Stimulated activated CD4-positive, alpha-beta T cell treated with anti-CD3 and anti-CD28 coated beads, Interleukin-12 subunit alpha, Interleukin-12 subunit beta, amount 100 ng/mL, for 4 hours (primary cell): ENCODE measurements around the gene AP2A2.

ENCODE experiments used
- DNase-seq: peaks from one replicate; pipeline ENCODE4 v3.0.0-alpha.2; 2020

AP2A2 gene

DNA sequence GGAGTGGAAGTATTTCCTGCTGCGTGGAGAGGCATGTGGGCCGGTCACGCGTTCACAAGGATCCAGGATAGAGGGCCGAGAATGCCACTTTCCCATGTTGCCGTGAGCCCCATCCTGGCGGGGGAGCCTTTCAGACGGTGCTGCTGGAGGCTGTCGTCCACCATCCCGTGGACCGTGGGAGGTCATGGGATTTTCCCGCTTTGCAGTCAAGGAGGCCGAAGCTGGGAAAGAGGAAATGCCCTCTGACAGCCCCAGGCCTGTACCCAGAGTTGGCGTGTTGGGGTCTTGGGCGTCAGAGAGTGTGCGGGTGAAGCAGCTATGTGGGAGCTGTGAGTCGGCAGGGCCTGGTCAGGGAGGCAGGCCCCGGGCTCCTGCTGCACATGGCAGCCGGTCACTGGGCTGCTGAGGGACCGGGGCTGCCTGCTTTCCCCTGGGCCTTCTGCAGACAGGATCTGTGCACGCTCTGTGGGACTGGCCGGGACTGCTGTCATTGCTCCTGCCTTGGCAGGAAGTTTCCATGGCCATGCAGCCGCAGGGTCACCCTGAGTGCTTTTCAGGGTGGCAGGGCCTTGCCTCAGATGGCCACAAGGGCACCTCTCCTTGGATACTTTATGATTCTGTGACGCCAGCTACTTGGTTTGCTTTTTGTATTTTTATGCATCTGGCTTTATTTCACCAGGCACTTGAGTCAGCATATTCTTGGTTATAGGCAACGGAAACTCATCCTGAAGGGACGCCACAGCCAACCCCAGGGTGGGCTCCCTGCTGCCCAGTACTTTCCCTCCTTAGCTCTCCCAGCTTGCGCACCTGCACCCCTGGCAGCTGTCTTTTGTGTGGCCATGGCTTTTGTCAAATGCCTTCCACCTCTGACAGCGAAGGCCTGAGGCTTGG, 52.4 kb downstream of the AP2A2 start:
- DNase-seq = no peak

DNA sequence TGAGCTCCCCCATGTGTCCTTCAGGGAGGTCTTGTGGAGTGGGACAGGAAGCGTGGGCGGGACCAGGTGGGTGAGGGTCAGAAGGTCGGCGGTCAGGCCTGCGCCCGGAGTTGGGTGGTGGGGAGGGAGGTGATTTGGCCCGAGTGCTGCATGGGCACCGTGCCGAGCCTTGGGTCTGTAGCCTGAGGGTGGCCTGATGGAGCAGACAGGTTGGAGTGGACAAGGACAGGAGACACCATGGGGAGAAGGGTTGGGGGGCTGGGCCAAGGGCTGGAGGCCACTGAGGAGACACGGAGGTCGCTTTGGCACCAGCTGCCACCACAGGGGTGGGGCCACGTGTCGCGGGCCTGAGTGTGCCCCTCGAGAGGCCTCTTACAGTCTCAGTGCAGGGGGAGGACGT, 53.1 kb downstream of the AP2A2 start:
- DNase-seq = no peak

DNA sequence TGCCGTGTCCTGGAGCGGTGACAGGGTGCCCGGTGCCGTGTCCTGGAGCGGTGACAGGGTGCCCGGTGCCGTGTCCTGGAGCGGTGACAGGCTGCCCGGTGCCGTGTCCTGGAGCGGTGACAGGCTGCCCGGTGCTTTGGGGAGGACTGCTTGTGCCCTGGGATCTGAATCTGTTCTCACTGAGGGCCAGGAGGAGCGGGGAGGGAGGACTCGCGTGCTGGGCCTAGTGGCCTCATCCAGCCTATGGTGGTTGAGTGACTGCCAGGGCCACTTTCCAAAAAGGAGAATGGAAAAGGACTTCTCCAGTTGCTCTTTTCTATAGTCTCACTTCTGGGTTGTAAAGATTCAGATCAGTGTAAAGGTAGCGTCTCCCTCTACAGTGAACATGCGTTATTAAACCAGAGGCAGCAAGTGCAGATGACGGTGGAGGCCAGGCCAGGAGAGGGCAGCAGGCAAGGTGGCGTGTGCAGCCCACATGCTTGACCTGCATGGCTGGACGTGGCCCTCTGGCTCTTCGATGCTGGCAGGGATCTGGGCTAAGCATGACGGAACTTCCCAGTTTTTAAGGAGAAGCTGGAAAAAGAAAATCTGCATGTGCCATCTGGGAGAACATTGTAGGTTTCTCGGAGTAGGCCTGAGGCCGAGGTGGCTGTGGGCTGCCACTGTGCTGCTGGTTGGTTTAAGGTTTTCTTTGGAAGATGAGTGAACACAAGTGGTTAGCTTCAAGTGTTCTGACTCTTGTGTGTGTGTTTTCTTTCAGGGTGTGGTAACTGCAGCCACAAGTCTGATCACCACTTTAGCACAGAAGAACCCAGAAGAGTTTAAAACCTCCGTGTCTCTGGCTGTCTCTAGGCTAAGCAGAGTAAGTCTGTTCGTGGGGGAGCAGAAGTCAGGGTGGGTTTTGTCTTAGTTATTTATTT, 55.0 kb downstream of the AP2A2 start:
- DNase-seq = no peak

DNA sequence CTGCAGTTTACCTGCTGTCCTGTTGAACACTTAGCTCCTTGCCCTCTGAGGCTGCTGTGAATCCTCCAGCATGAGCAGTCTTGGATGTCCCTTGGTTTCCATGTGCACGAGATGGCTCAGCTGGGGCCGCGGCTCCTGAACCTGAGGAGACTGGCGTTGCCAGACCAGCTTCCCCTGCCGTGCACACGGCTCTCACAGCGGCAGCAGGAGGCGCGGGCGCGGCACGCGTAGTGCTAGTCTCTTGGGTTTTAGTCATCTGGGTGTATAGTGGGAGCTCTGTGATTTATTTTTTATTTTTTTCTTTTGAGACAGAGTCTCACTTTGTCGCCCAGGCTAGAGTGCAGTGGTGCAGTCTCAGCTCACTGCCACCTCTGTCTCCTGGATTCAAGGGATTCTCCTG, 56.1 kb downstream of the AP2A2 start:
- DNase-seq = no peak

DNA sequence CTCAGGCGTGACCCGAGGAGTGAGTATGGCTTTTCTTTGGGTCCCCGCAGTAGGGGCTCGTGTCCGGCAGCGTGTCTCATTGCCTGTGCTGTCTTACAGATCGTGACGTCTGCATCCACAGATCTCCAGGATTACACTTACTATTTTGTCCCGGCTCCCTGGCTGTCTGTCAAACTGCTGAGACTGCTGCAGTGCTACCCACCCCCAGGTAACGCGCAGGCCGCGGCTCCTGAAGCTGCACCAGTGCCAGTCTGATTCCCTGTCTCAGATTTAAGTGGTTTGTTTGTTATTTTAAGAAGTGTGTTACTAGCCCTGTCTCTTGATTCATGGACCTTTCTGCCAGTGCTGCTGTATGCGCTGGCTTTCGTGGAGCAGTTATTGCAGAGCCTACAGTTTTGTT, 58.9 kb downstream of the AP2A2 start:
- no peak for DNase-seq

DNA sequence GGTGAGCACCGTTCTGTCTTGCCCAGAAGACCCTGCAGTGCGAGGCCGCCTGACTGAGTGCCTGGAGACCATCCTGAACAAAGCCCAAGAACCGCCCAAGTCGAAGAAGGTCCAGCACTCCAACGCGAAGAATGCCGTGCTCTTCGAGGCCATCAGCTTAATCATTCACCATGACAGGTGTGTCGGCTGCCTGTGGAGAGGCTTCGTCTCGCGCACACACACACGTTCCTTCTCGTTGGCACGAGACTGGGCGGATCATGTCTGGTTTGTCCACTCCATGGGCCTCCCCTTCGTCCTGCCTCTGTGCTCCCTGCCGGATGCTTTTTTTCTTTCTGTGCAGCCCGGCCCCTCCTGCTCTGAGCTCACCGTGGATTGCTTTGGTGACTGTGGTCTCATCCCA, 59.7 kb downstream of the AP2A2 start:
- DNase-seq = no peak

DNA sequence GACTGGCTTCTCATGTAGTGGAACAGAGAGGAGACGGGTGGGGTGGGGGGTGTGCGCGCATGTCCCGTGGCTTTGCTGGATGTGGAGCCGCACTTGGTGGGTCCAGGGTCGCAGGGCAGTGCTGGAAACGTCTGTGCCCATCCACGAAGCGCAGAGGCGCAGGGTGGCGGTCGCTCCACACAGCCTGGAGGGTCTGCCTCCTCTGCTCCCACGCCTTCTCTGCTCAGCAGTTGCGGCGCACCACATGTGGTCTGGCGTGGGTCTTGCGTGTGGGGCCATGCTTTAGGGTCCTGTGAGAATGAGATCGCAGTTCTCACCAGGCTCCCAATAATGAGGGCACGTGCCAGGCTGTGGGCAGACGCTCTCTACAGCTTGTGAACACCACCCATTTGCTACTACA, 60.2 kb downstream of the AP2A2 start:
- no peak for DNase-seq

DNA sequence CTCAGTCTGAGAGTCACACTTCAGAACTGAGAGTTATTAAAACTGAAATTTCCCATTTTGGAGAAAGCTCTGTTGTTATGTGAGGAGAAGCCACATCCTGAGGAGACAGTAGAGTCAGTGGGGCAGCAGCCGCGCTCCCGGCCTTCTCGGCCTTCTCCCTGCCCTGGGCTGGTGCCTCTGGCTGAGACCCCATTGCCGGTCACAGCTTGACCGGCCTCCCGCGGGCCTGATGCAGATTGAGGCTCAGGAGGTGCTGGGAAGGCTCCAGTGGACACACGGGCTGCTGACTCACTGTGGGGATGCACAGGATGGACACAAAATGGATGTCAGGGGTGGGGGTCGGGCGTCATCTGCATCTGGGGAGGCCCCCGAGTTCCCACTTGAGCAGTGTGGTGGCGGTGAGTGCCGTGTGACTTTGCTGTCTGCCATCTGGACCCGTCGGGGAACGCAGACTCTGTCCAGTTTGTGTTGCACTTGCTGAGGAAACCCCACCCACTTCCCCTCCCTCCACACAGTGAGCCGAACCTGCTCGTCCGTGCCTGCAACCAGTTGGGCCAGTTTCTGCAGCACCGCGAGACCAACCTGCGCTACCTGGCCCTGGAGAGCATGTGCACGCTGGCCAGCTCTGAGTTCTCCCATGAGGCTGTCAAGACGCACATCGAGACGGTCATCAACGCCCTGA, 60.7 kb downstream of the AP2A2 start:
- DNase-seq = no peak

DNA sequence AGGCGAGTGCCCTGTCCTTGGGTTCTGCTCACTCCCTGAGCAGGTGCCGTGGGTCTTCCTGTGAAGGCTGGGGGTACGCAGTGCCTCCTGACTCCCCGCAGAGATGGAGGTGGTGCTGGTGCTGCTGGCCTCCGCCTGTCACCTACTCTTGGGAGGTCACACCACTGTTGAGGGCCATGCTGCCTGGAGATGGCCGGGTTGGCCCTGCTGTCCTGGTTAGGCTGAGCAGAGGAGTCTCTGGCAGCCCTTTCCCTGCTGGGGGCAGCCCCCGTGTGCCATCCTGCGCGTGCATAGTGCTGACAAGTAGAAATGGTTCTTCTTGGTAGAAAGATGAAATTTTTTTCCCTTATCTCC, 61.3 kb downstream of the AP2A2 start:
- DNase-seq = no peak

DNA sequence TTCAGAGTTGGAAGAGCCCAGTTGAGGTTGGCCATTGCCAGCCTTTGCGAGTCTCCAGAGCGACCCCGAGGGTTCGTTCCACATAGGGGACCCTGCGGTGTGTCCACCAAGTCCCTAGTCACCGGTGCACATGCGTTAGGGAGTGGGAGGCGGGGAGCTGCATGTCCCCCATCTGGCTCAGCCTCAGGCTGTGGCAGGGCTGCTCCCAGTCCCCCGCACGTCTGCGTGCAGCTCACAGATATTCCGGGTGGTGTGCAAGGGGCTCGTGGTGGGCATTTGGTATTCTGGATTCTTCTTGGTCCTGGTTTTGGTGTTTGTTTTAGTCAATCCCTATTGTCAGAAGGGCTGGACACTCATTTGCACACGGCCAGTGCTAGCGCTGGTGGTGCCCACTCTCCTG, 62.0 kb downstream of the AP2A2 start:
- no peak for DNase-seq

DNA sequence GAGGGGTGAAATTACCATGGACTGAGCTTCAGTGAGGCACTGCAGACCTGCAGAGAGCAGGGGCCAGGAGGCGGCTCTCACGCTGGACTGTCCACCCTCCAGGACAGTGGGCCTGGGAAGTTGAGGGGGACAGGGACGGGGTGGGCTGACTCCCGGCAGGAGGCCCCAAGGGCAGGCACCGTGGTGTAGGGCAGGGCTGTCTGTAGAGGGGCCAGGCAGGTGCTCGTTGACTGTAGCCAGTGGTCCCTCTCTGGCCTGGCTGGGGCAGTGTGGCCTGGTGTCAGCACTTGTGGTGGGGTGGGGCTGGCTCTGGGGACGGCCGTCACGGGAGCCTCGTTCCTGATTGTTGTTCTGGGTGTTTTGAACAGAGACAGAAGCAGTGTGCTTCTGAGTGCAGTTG, 64.4 kb downstream of the AP2A2 start:
- no peak for DNase-seq

DNA sequence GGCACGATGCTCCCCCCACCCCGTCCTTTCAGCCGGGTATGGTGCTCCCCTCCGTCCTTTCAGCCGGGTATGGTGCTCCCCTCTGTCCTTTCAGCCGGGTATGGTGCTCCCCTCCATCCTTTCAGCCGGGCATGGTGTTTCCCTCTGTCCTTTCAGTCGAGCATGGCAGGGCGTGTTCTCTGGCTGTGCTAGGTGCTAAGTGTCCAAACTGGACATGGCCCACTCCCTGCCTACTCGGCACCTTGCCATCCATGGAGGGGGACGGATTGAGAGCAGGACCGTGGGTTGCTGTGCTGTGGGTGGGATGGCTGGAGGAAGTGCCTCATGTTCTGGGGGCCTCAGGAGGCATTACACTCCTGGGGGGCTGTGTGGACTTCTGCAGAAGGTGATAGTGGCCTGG, 65.4 kb downstream of the AP2A2 start:
- no peak for DNase-seq

DNA sequence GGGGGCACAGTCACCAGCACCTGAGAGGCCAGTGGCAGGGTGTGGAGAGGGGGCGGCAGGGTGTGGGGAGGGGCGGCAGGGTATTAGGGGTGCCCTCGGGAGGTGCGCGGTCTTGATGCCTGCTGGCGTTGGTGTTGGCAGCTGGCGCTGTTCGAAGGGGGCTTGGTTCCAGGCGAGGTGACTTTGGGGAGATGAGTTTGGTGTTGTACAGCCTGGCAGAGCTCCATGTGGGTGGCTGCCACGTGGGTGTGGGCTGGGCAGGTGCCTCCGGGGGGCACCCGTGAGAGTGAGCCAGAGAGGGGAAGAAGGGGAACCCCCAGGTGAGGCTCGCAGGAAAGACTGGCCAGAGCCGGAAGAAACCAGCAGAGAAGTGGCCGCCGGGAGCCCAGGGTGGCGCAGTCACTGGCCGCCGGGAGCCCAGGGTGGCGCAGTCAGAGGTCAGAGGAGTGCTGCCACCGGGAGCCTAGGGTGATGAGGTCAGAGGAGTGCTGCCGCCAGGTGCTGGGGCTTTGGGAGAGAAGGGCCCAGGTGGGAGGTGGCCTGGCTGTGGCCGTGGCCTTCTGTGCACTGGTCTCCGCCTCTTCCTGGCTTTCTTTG, 66.1 kb downstream of the AP2A2 start:
- DNase-seq = no peak

DNA sequence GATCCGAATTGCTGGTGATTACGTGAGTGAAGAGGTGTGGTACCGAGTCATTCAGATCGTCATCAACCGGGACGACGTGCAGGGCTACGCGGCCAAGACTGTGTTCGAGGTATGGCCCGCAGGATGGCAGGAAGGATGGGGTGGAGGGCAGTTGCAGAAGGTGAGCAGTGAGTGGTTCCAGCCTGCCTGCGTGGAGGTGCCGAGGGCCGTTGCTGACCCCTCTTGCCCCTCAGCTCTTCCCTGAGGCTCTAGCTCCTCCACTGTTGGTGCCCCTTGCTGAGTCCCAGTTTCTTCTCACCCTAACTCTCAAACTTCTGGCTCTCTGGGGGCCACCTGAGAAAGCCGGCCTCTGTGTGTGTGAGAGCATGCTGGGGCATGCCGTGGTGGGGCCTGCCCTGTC, 66.9 kb downstream of the AP2A2 start:
- DNase-seq = no peak

DNA sequence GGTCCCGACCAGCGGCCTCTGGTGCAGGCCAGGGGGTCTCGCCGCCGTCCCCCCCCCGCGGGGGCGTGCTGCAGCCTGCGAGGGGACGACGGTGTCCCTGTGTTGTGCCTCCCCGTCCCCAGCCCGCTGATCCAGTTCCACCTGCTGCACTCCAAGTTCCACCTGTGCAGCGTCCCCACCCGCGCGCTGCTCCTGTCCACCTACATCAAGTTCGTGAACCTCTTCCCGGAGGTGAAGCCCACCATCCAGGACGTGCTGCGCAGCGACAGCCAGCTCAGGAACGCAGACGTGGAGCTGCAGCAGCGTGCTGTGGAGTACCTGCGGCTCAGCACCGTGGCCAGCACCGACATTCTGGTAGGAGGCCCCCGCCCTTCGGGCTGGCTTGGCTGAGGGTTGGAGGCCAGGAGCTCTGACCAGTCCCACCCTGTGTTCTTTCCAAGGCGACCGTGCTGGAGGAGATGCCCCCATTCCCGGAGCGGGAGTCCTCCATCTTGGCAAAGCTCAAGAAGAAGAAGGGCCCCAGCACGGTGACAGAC, 68.0 kb downstream of the AP2A2 start:
- DNase-seq = no peak

DNA sequence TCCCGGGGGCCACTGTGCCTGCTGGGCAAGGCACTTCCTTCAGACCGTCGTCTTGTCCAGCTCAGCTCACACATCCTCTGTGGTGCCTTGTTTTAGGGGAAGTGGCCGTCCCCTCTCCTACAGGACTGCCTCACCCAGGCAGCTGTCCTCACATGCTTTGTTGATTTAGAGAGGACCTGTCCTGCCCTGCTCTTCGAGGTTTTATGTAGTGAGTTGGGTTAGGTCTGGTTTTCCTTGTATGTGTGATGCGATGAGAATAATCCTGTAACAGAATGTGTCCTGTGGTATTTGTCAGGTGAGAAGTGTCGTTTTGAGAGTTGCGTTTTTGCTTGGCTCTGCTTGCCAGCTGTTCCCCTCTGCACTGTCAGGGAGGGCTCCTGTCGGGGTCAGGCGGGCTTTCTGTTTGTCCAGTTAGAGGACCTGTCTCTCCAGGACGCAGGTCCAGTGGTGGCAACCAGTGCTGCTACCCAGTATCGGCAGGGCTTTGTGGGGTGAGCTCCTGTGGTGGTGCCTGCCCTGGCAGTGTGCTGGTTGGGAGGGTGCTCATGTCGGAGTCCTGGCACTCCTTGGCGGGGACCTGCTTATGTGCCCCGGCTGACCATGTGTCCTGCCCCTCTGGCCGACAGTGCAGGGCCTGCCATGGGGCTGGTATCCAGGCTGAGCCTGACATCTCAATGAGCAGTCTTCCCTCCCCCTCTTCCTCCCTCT, 69.5 kb downstream of the AP2A2 start:
- DNase-seq = no peak

DNA sequence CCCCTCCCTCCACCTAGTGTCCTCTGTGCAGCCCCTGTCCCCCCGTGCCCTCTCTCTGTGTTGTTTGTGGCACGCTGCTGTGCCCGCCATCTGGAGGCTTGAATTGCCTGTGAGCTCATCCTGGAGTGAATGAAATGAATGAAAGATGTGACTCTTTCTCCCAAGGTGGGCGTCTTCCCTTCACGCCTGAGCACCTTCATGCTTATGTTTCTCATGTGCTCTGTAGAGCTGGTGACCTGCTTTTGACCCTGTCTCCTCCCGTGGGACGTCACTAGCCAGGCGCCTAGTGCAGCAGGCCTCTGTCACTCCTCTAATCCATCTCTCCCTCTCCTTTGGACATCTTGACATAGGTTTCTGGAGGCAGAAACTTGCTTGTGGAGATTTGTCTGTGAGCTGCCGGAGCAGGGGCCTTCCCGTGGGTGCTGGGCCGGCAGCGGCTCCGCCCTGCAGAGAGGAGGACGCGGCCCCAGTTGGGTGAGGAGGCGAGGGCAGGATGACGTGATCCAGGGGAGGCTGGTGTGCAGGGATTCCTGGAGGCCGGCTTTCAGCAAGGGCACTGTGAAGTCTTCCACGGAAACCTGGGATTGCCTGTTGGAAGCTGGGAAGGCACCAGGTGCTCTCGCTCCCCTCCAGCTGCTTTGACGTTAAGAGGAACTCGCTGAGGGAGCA, 70.2 kb downstream of the AP2A2 start:
- DNase-seq = no peak

DNA sequence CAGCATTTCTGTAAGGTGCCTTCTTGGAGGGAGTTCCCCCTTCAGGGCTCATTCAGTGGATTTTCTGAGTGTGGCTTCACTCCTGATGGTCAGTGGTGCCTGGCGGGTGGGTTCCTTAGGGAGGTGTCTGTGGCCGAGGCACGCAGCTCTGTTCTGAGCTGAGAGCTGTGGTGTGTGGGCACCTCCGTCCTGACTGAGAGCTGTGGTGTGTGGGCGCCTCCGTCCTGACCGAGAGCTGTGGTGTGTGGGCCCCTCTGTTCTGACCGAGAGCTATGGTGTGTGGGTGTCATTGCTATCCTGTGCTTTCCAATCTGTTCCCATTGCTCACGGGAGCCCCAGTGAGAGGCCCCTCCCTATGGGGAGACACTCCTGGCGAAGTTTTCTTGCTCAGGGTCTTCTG, 71.0 kb downstream of the AP2A2 start:
- no peak for DNase-seq

DNA sequence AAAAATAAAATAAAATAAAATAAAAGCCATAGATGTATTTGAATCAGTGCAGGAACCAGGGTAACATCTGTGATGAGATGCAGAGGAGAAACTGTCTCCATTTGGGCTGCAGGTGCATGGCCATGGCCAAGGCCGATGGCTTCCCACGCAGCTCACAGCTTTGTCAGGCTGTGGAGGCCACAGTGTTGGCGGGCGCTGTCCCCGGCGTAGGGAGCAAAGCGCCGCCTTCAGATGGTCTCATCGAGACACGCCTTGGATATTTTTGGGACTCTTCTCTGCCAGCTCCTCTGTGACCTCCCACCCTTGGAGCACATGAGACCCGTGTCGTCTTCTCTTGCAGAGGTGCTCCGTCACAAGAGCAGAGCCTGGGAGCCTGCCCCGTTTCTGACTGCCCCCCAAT, 72.2 kb downstream of the AP2A2 start:
- no peak for DNase-seq

DNA sequence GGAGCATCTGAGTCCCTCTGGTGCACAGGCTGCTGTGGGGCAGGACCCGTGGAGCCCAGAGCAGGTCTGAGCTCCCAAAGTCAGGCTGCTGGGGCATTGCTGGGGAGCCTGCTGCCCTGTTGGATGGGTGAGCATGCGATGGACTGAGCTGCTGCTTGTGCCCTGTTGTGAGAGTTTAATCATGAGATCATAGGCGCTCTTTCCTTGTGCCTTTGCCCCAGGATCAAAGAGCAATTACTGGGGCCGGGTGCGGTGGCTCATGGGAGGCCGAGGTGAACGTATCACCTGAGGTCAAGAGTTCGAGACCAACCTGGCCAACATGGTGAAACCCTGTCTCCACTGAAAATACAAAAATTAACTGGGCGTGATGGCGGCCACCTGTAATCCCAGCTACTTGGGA, 73.3 kb downstream of the AP2A2 start:
- no peak for DNase-seq
